Superior temporal gyrus (tissue), 1 donor: Measurements from ENCODE around the gene SLC43A2.

Source experiments
- DNase-seq: peaks from one replicate; pipeline ENCODE4 v3.0.0-alpha.2; 2016; ENCODE audit errors: extremely low spot score

Gene SLC43A2

DNA sequence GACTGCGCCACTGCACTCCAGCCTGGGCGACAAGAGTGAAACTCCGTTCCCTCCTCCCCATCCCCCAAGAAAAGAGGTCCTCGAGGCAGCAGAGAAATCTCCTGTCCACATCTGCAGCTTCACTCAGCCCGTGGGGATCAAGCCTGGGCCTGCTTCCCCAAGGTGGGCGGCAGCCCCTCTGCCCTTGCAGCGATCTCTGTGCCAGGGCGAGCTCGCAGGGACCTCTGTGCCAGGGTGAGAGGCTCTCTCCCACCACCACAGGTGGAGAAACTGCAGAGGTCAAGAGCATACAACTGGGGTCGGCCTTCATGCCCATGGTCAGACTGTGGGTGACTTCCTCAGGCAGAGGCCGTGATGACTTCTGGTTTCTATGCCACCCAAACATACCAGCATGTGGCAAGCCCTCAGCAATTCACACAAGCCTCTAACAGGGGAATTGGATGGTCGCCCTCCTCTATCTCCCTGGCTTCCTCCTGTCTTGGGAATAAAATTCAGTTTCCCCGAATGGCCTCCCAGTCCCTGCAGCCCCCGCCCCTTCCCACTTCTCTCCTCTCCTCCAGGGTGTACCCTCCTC is 5.5 kb downstream of the SLC43A2 start:
- DNase-seq, result no peak

DNA sequence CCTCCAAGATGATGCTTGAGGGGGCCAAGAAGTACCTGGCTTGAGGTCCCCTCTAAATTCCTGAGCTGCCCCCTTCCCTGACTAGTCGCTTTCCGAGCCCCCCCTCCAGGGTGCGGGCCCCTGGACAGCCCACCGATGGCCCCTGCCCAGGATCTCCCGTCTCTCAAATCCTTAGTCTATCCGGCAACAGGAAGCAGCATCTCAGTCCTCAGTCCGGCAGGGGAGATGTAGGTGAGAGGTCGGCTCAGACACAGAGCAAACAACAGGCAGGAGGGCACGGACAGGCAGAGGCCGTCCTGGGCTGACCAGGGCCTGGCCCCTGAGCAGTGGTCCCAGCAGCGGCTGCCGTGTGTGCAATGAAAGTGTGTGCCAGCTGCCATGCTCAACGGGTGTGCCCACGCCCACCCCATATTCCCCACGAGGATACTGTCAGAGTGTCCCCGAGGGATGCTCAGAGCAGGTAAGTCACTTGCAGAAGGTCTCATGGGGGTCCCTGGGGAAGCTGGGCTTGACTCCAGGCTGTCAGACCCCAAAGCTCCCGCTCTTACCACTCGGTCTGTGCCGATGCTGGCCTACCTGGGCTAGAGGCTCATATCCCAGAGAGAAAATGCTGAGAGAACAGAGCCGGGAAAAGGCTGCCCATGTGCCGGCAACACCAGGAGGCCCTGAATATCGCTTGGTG is 7.2 kb downstream of the SLC43A2 start:
- DNase-seq, result no peak

DNA sequence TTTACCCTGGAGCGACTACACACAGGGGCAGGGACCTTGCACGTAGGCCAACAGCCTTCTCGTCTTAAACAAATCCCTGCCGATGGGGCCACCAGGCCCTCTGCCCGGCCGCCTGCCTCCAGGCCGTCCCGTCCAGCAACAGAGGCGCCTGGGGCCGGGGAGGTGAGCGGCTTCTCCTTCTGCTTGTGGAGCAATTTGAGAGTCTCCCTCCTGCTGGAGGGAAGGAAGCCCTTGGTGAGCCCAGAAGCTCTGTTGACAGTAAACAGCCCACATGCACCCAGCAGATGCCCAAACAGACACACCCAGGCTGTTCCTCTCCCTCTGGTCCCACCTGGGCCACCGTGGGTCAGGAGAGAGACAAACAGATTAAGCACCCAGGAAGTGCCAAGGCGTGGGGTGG is 8.1 kb downstream of the SLC43A2 start:
- DNase-seq, result no peak

DNA sequence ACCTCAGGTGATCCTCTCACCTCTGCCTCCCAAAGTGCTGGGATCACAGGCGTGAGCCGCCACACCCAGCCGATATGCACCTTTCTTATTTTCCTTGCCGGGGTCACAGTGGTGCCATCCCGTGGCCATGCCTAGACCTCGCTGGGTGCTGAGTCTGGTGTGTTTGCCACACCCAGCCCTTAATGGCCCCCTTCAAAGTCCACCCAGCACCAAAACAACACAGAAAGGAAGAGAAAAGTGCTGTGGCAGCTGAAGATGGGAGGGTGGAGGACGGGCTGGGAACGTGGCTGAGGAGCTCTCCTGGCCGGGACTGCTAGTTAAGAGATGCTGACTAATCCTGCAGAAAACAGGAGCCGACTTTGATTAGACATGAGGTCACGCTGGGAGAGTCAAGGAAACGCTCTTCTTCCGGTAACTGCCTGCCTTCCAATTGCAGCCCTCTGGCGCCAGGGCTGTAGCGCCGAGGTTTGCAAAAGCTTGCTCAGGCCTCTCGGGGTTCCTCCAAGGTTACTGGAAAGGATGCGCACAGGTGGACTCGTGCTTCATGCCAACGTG is 10.9 kb downstream of the SLC43A2 start:
- DNase-seq, result no peak

DNA sequence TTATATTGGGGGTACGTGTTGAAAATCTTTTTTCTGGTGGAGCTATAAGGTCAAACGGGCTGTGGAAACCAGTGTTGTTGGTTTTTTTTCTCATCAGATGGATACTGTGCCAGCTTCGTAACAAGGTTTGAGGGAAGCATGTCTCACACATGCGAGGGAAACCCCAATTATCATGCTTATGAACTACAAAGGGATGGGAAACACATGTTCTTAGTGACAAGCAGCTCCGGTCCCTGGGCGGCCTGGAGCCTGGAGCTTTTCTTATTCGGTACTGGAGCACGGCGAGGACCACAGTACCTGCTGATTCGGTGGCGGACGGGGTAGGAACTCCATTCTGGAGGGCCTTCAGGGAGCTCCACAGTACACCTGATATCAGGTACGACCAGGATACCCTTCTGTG is 12.5 kb downstream of the SLC43A2 start:
- DNase-seq, result no peak

DNA sequence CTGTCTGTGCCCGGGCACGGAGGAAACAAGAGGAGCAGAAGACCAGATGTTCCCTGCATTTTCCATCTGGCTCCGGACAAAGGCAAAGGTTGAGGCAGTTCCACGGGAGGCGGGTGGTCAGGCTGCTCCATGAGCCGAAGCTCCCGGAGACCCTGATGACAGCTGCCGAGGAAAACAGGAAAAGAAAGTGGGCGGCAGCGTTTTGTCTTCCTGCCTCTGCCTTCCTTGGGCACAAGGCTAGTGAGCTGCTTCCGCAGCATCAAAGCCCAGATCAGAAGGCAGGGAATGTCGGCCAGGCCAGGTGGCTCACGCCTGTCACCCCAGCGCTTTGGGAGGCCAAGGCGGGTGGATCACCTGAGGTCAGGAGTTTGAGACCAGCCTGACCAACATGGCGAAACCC is 16.2 kb downstream of the SLC43A2 start:
- no peak for DNase-seq

DNA sequence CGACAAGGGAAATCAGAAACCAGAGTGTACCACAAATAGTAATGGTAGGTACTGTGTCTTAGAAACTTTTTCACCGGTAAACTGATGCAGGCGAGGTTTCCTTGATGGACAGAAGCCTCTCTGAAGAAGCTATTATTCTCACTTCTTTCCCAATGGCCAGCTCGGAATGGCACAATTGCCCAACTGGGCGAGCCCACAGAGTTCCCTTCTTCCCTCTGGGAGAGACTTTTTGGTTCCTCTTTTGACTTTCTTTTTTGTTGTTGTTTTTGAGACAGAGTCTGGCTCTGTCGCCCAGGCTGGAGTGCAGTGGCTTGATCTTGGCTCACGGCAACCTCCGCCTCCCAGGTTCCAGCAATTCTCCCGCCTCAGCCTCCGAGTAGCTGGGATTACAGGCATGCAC is 16.9 kb downstream of the SLC43A2 start:
- no peak for DNase-seq

DNA sequence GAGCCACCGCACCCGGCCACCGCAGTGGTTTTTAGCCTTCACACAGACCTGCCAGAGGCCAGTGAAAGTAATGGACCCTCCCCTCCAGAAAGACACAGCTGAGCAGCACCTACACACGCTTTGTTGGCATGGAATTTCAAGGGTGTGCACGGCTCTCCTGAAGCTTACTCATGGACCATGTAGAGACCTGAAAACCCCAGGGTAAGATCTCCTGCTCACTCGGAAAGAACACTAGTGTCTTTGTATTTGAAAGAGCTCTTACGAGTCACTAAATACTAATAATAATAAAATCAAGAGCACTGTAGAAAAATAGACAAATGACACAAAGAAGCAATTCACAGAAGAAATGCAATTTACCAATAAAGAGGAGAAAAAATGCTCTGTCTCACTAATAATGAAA is 20.0 kb downstream of the SLC43A2 start:
- no peak for DNase-seq

DNA sequence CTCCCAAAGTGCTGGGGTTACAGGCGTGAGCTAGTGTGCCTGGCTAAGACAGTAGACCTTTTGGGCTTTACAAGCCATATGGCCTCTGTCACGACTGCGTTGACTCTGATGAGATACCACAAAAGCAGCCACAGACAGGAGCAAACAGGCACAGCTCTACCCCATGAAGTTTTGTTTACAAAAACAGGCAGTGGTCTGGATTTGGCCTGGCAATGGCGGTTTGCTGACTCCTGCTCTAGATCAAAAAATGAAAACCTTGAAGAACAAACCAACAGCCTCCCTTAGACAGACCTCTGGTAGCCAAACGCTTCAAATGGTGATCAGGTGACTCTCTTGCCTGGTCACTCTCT is 20.7 kb downstream of the SLC43A2 start:
- DNase-seq, result no peak

DNA sequence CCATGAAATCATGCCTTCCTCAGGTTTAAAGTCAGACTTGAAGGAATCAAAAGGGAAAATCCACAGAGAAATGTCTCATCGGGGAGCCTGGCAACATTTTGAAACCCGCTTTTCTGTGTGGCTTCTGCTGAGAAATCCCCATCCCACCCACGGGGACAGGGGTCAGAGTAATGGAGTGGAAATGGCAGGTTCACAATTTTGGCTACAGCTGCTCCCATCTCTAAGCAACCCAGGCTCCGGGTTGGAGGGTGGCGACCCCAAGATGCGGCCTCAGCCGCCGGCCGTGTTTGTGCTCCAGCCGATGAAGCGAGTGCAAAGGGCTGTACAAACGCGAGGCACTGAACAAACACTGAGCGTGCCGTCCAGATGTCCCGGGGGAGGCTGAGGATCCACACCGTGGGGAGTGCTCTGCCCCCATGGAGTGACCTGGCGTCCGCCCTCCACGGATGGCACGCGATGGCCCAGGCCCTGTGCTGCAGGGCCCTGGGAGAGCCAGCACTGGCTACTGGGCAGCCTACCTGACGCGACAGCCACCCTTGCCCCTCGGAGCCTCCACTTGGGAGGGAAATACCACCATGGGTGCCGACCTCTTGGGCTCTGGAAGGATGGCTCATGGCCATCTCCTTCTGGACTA is 22.2 kb downstream of the SLC43A2 start:
- no peak for DNase-seq

DNA sequence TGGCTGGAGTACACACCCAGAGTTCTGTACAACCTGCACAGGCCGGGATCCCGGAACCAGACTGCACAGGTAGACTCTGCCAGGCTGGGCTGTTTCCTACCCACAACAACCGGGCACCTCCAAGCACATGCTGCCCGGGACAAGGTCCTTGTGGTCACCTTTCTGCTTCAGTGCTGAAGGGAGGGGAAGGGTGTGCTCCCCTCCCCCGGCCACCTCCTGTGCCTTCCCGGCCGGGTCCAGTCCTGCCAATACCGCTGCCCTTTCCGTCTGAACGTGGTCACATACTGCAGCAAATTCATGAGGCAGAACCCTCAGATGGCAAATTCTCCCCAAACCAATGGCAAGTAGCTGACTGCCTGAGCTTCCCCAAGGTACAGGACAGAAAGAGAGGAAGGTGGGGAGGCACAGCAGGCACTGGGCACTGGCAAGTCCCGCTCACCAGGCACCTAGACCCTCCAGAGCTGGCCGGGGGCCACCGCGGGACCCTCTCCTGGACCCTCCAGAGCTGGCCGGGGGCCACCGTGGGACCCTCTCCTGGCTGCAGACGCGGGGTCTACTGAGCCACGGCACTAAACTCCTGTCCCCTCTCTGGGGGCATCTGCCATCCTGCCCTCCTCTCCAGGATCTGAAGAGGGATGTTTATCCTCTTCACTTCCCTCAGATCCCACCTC is 22.8 kb downstream of the SLC43A2 start:
- no peak for DNase-seq

DNA sequence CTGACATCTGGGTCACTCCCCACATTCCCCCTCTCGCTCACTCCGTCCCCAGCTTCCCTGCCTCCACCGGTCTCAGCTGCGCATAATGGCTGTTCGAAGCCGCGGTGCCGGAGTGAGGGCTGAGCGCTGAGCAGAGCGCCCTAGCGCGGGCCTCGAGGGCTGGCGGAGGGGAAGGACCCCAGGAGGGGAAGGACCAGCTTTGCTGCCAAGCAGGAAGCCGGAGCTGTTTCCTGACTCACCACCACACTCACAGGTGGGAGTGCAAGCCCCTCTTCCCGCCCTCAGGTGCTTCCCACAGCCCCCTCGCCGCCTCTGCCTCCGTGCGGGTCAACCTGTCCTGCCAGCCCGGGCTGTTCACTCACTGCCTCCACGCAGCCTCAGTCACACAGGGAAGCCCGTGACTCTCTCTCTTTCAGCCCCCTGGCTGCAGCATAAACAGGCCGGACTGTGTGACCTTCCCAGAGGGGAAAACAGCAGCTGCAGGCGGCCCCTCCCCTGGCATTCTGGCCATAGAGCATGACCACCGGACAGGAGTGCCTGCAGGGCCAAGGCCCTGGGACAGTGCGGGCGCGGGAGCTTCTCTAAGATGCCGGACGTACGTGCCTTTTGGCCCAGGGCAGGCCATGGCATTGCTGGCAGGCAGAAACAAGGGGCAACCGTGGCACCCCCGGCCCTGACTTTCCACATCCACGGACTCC is 23.7 kb downstream of the SLC43A2 start:
- no peak for DNase-seq

DNA sequence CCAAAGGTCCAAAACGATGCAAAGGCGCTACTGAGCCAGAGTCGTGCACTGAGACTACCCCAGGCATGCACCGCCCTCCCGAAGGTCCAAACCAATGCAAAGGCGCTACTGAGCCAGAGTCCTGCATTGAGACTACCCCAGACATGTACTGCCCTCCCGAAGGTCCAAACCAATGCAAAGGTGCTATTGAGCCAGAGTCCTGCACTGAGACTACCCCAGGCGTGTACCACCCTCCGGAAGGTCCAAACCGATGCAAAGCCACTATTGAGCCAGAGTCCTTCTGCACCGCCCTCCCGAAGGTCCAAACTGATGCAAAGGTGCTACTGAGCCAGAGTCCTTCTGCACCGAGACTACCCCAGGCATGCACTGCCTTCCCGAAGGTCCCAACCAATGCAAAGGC is 27.1 kb downstream of the SLC43A2 start:
- DNase-seq, result no peak

DNA sequence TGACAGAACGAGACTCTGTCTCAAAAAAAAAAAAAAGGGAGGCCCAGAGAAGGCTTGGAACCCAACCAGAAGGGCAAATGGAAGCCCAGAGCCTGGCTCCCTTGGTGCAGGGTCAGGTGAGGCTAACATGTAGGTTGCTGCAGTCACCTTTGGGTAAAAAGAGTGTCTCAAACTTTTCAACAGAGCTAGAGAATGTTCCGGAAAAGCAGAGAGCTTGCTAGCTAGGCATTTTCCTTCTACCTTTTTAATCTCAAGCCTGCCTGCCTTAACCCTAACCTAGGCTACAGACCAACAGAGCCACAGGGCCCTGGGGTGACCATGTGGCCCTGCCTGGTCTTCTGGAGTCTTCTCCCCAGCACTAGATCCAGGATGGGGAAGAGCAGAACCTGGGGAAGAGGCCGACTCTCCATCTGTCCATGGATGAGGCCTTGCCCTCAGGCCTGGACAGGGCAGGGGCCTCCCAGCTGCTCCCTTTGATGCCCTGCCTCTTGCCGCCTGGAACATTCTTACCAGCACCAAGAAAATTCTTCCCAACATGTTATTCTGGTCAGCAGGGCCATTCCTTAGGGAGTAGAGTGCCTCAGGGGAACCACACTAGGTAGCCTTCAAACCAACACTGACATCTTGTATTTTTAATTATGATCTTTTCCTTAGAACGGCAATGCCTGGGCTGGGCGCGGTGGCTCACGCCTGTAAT is 30.1 kb downstream of the SLC43A2 start:
- DNase-seq, result no peak

DNA sequence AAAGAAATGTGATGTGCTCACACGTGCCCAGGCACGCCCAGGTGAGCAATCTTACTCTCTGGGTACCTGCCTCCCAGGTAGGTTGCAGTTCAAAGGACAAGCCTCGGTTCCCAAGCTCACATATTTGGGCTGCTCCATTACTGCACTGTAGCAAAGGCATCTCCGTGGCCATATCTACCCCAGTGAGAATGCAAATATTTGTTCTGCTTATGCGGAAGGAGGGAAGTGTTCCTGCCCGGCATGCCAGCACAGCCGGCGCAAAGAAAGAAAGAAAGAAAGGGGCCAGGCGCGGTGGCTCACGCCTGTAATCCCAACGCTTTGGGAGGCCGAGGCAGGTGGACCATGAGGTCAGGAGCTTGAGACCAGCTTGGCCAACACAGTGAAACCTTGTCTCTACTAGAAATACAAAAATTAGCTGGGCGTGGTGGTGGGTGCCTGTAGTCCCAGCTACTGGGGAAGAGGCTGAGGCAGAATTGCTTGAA is 30.7 kb downstream of the SLC43A2 start:
- no peak for DNase-seq

DNA sequence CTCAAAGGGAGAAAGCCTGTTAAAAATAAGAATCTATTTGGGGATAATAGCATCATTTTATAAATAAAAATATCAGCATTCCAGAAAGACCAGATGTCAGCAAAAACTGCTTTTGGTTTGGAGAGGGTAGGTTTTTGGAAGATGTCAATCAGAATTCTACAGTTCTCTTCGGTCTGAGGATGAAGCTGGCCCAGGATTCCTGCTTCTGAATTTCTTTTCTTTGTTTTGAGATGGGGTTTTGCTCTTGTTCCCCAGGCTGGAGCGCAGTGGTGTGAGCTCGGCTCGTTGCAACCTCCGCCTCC is 35.1 kb downstream of the SLC43A2 start:
- no peak for DNase-seq

DNA sequence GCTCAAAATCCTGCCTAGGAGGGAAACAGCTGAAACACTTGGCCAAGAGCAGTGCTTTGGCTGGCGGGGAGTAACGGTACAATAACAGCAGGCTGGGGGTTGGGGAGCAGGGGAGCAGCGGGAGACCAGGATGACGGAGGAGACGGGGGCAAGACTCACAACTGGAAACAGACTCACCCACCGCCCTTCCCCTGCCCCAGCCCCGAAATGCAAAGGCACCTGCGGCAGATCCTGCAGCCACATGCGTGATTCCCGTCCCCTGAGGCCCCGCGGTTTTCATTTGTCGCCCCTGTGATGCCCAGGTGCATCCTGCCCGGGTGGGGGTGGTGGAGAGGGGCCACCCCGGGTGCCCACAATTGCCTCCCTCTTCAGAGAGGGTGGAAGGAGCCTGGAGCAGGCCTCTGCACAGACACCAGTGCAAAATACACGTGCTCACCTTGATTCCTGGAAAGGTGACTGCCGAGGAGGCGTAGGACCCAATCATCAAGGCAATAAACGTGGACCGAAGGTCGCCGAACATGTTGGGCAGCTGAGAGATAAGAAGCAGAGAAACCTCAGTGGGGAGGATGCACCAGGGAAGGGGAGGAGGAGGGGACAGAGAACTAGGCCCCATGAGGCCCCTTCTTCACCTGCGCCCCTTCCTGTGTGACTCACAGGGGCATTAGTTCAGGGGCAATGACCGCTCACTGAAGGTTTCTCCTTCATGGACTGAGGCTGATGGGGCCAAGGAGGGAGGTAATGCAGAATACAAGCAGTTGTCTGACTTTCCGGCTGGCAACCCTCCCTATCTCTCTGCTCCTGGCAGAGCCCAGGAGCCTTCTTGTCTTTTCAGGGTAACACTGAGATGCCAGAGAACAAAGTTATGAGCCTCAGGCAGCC is 35.6 kb downstream of the SLC43A2 start:
- no peak for DNase-seq

DNA sequence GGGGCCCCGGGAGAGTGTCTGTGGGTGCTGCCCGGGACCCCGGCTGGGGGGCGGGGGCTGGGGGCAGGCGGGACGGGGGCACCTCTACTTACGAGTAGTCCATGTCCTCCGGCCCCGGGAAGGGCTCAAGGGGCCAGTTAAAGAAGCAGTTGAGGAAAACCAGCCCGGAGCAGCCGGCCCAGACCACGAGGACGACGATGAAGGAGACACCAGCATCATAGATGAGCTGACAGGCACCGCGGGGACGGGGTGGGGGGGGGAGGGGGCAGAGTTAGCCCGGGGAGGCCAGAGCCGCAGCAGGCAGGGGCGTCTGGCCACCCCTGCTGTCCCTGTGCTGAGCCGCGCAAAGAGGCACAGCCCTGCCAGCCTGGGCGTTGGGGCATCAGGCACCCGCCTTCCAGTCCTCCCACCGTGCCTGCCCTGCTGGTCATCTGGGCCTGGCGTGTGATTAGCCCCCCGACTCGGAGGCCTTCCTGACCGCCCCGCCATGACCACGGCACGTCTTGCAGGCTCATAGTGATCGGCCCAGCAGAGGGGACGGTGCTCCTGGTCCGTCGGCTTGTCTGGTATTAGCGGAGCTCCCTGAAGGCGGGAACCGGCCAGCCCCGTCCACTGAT is 37.1 kb downstream of the SLC43A2 start:
- DNase-seq, result no peak

DNA sequence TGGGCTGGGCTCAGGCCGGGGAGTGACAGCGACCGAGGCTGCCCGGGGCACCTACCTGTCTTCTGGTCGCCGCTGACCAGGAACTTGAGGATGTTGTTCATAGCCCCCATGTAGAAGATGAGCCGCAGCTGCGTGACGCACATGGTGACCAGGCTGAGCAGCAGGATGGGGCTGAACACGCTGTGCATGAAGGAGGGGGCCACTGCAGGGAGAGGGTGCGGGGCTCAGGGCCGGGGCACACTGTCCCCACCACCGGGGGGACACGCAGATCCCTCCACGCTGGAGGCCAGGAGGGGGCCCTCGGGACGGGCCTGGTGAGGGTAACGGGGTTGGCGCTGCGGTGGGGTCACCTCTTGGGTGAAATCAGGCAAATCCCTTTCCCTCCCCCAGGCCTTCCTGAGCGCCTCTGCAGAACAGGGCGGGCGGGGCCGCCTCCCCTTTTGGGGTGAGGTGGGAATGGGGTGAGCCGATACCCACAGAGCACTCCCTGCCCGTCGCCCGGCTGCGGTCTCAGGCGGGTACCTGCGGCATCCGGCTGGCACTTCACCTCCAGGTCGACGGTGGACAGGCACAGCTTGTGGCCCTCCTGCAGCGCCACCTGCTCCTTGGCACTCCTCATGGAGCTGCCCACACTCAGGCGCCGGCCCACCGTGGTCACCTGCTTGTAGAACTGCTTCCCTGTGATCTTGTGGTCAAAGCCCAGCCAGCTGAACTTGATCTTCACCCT is 37.7 kb downstream of the SLC43A2 start:
- no peak for DNase-seq
